Astrocyte of the spinal cord (primary cell): ENCODE results near the gene HJURP.

Source experiments
- DNase-seq: peaks from one replicate; pipeline ENCODE4 v3.0.0; 2011; ENCODE audit warnings: low read depth, low spot score
- H3K4me3 ChIP-seq: 2 replicates; pipeline ENCODE4 v1.5.1; 2011; ENCODE audit warnings: low read depth, mild to moderate bottlenecking, low read length, moderate library complexity
- in situ Hi-C: cut with HindIII; loops from 2 replicates; pipeline ENCODE4 v1.10.0; 2017; ENCODE audit warnings: low sequenced_read_pairs
- TF ChIP-seq, protein P1 (sequence below): IDR thresholded peaks from 2 replicates; pipeline ENCODE4 v1.5.1; 2012; ENCODE audit warnings: low read depth, mild to moderate bottlenecking, low read length, inconsistent platforms

HJURP gene

DNA sequence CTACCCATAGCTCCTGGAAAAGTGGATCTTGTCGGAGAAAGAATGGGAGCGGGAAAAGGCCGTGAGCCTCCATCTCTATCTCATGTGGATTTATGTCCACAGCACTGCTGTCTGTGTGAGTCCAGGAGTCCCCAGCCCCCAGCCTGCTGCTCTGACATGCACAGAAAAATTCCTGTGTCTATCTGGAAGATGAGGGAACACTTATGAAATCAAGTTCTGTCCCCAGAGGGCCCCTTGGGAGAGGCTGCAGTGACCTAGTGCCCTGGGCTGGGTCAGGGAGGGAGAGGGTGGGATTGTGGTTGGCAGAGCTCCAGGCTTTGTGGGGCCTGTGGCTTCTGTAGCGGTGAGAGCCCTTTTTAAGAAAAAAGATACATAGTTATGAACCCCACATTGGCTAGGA is 37.6 kb downstream of the HJURP start:
- DNase-seq: no peak
- no peak overlapping the region for H3K4me3 ChIP-seq
- in situ Hi-C loops: no loop called here
- TF ChIP-seq, protein P1, sequence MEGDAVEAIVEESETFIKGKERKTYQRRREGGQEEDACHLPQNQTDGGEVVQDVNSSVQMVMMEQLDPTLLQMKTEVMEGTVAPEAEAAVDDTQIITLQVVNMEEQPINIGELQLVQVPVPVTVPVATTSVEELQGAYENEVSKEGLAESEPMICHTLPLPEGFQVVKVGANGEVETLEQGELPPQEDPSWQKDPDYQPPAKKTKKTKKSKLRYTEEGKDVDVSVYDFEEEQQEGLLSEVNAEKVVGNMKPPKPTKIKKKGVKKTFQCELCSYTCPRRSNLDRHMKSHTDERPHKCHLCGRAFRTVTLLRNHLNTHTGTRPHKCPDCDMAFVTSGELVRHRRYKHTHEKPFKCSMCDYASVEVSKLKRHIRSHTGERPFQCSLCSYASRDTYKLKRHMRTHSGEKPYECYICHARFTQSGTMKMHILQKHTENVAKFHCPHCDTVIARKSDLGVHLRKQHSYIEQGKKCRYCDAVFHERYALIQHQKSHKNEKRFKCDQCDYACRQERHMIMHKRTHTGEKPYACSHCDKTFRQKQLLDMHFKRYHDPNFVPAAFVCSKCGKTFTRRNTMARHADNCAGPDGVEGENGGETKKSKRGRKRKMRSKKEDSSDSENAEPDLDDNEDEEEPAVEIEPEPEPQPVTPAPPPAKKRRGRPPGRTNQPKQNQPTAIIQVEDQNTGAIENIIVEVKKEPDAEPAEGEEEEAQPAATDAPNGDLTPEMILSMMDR: no peak

DNA sequence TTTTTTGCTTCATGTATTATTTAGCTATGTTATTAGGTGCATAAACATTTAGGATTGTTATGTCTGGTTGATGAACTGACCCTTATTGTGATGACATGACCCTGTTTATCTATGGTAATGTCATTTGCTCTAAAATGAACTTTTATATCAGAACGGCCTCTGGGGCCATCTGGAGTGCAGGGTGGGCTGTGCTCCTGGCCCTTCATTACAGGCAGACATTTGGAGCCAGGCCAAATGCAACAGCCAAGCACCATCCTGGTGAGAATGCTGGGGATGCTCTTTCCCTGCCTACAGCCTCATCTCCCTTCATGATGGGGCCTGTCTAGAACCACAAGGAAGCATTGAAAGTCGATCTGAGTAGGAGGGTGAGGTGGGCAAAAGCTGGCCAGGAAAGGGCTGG is 38.0 kb downstream of the HJURP start:
- DNase-seq: no peak
- TF ChIP-seq, protein P1: no peak
- in situ Hi-C loops: no loop called here
- no peak overlapping the region for H3K4me3 ChIP-seq

DNA sequence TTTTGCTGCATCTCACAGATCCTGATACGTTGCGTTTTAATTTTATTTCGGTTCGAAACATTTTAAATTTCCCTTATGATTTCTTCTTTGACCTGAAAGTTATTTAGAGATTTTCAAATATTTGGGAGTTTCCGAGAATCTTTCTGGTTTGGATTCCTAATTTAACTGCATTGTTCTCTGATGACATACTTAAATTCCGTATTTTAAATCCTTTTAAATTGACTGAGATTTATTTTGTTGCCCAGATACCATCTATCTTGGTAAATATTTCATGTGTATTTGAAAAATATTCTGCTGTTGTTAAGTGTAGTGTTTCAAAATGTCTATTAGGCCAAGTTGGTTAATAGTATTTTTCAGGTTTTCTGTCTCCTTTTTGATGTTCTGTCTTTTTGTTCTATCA is 38.5 kb downstream of the HJURP start:
- TF ChIP-seq, protein P1: no peak
- in situ Hi-C loops: no loop called here
- no peak for DNase-seq
- no peak overlapping the region for H3K4me3 ChIP-seq

DNA sequence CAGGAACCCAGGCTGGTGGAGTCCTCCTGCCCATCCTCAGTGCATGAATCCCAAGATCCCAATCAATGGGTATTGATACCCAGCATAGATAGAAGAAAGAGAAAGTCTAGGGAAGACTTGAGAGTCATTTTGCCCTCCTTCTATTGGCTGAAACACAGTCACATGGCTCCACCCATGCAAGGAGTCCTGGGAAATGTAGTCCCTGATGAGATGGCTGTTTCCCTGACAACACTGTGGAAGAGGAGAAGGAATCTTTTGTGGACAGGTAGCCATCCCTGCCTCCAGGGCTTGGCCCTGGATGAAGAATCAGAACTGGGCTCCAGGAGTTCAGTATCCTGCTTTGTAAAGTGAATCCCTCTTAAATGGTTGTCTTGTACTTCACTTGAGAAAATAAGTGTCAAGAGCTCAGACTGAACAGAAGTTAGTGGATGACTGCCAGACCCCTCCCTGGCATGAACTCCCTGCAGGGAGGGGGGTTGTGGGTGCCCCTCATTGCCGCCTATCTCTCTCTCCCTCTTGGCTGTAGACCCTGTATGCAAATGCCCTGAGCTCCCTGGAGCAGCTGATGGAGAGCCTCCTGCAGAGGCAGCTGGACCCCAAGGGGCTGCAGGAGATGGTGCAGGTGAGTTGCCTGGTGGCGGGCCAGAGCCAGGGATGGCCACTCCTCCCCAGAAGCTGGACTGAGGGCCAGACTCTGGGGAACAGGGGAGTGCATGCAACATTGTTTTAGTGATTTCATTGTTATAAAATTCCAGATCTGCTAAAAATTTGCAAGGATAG is 40.1 kb downstream of the HJURP start:
- no peak for DNase-seq
- TF ChIP-seq, protein P1: no peak
- no peak overlapping the region for H3K4me3 ChIP-seq
- in situ Hi-C loops: no loop called here

DNA sequence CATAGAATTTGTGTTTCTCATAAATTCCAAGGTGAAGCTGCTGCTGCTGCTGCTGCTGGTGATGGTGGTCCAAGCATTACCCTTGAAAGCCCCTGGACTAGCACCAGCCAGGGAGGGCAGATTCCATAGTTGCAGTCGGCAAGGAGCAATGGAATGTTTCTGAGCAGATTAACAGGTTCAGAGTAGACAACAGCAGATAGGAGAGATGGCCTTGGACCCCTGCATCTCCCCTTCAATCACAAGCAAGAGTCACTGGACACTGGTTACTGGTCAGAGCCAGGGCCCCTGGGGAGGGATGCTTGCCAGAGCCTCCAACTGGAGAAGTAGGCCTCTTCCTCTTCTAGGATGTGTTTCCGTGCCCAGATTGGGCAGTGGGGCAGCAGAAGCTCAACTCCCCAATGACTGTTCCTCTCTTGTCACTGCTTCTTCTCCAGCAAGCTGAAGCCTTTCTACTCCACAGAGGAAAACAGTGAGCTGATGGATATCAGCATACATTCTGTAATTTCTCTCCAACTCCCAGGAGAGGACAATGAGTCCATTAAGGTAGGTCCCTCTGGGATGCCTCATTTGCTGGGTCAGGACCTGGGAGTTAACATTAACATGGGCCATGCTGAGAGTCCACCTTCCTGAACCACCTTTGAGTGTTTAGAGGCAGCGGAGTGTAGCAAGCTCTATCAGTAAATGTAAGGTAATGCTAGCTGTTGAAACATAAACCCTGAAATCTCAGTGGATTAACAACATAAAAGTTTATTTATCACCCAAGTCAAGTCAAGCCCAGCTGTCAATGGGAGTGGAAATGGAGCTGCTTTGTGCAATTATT is 40.9 kb downstream of the HJURP start:
- H3K4me3 ChIP-seq: no peak overlapping the region
- TF ChIP-seq, protein P1: no peak
- in situ Hi-C loops: no loop called here
- no peak for DNase-seq

DNA sequence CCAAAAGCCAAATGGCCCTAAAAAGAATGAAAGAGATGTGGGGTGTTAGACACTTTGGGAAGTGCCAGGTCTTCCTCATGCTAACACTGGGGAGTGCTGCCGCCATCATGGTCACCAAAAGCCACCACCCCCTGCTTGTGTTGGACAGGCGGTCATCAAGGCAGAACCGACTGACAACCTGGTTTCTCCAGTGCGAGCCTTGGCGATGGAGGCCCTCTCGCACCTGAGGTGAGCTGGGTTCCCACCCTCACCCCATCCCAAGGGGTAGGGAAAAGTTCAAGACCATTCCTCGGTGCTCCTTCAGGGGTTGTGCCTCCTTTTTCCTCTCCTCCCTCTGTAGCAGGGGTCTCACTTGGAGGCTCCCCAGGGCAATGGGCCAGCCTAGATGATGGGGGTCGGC is 42.6 kb downstream of the HJURP start:
- DNase-seq: no peak

More for the DNA sequence above, 42.6 kb downstream of the HJURP start:
- H3K4me3 ChIP-seq: no peak overlapping the region
- in situ Hi-C loops: no loop called here
- TF ChIP-seq, protein P1: no peak
